NCI-H2029 treated with DMSO at 0.1 percent for 48 hours (cell line): ENCODE measurements around the gene HSPD1.

ENCODE experiments used
- DNase-seq: peaks from one replicate; lab custom pipeline; 2025; lab: John Stamatoyannopoulos, UW

The HSPD1 gene

GRCh38 chr2:197499594-197500502, at the start of gene HSPD1, which contains the start of gene HSPE1:
Gene HSPD1 (minus strand): TSS chr2:197499840. CDS start chr2:197498848, 992 bp downstream.
Gene HSPE1 (plus strand): TSS chr2:197500379. CDS start chr2:197500437, 58 bp downstream.
- peak; percentile 95 for DNase-seq

GRCh38 chr2:197548582-197548981, 48.9 kb upstream of the HSPD1 start:
- DNase-seq = no peak

- no peak for DNase-seq
These were observed 47.7 kb upstream of the HSPD1 start for GRCh38 chr2:197547163-197547900.

- DNase-seq = no peak
These were observed 43.6 kb upstream of the HSPD1 start for GRCh38 chr2:197543206-197543605.

DNA sequence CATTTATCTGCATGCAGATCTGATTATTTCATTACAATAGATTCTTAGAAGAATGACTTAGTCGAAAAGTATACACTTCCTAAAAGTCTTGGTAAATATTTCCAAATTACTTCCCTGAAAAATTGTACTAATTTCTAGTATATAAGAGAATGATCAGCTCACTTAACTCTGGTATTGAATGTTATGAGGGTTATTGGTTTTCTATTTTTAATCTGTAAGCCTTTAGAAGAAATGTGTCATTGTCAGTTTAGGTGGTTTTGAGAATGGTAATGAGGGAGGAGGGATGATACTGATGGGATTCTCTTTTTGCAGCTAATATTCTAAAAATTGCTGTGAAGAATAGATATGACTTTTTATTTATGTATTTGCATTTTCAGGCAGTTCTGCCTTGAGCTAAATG, 40.1 kb upstream of the HSPD1 start:
- no peak for DNase-seq

DNA sequence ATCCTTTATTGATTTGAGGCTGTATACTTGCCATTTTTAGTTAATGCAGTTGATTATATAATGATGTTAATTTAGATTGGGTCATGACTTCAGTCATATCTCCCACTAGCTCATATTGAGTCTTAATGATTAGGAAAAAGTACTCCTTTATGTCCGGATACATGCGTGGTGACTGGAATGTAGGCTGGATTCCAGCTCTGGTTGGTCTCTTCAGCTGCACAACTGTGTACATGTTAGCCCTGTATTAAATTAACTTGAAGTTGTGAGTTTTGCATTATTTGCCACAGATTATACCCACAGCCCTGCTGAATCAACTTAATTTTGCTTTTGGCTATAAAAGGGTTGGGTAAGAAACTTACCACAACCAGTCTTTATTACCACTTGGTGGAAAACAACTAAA, 38.8 kb upstream of the HSPD1 start:
- DNase-seq = no peak

DNA sequence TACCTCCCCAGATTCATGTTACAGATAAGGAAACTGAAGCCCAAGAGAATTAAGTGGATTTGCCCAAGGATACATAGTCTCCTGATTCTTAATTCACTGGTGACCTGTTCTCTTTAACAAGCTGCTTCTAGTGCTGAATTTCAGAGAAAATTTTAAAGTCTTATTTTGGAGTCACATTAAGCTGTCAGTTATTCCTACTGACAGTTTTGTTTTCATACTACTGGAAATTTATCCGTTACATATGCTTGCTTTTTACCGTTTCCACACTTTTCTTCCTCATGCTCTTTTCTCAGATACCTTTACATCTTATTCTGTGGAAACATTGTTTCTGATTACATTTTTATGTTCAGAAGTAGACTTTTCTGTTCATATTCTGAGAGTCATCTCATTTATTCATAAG, 17.5 kb upstream of the HSPD1 start:
- no peak for DNase-seq

DNA sequence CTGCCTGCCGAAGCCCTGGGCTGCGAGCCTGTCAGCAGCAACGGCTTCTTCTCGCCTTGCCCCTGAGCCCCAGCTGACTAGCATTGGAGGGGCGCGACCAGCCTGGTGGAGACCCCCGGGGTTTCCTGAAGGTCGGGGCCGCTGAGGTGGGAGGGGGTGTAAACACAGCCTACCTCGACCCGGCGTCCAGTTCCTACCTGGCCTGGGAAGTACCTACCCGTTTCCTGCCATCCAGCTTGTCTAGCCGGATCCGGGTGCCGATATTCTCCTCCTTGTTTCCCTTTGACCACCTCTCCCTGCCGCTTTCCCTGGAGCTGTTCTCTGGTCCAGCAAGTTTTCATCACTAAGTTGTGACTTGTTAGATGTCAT, 16.7 kb upstream of the HSPD1 start:
- peak; percentile 22 for DNase-seq

DNA sequence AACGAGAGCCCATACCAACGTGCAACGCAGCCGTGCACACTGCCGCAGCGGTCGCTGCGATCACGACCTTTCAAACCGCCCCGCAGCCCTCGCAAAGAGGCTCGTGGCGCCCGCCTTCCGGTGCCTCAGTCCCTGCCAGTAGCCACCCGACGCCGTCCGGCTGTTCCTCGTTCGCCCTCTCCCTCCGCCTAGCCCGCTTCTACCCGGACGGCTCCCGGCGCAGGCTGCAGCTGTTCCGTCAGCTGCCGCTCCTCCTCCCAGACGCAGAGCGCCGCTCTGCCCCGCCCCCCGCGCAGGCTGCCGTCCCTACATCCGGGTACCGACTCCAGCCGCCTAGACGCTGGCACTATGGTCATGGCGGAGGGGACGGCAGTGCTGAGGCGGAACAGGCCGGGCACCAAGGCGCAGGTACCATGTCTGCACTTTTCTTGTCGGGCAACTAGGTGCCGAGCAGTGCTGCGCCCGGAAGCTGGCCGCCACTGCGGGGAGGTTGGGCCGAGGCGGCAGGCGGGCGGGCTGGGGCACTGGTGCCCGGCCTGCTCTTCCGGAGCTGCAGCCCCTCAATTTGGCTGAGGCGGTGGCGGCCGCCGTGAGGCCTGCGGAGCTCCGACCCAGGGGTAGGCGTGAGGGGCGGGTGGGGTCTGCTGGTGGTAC, 16.2 kb upstream of the HSPD1 start, which contains the start of gene MOB4:
Gene MOB4, plus strand, starts transcription at position 328 of the 654 bp plus-strand sequence. Its CDS starts 21 bp downstream, at position 349.
- DNase-seq = peak; percentile 80

DNA sequence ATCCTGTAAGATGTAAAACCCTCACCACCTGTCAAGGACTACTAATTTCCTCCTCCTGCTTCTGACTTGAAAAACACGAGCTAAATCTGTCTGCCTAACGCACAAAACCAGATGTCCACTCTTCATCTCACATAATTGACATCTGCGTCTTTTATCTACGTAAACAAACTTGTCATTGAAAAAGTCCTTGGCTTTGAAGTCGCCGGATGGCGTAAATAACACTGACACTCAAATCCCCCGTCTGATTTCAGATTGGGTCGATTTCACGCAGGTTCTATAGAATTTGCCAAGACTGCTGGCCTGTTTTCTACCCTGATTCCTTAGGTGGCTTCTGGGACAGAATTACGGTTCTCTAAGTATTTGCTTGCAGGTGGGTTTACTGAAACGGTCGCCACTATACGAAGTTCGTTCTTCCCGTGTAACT, 15.7 kb upstream of the HSPD1 start:
- DNase-seq = no peak

DNA sequence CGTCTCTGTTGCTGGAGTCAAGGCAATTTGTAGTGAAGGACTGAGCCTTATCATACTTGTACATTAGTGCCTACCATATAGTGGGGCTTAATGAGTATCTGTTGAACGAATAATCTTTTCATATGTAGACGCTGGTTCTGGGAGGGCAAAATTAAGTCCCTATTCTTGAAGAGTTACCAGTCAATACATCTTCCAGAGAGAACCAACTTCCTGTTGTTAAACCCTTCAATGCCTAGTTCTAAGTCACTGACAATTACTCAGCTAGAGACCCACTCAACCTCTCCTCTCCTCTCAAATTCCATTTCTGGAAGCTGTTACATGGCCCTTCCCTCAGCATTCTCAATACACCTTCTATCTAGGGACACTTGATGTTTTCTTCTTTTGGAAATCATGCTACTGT, 15.1 kb upstream of the HSPD1 start:
- no peak for DNase-seq

DNA sequence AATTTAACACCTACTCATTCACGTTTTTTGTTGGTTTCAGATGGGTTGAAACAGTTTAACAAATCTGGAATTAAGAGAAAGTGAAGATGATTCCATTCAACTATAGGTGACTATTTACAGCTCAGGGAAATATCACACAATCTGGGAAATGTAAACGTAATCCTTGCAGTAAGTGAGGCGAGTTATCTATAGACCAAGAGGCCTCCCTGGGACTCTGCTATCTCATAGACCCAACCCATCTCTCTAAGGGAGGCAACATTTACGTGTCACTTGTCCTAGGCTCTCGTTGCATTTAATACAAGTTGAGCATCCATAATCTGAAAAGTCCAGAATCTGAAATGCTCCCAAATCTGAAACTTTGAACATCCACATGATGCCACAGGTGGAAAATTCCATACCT, 14.3 kb upstream of the HSPD1 start:
- no peak for DNase-seq

DNA sequence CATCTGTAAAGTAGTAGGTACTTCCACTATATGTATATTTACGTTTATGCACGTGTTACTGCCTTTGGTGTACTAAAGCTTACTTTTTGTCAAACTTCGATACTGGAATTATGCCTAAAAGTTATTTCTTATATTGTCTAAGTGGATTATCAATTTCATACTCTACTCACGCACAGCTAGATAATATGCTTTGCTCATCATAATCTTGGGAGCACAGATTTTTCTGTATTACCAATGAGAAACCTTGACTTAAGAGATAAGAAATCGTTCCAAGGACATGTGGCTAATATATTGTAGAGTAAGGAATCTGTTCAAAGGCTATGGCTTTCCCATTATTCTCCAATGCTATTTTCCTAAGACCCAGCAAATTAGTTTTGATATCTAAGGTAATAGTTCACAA, 7.0 kb upstream of the HSPD1 start:
- no peak for DNase-seq

- DNase-seq = no peak
These were observed 4.9 kb upstream of the HSPD1 start for GRCh38 chr2:197504512-197504911.

- no peak for DNase-seq
These were observed 4.4 kb upstream of the HSPD1 start for GRCh38 chr2:197504000-197504399.

DNA sequence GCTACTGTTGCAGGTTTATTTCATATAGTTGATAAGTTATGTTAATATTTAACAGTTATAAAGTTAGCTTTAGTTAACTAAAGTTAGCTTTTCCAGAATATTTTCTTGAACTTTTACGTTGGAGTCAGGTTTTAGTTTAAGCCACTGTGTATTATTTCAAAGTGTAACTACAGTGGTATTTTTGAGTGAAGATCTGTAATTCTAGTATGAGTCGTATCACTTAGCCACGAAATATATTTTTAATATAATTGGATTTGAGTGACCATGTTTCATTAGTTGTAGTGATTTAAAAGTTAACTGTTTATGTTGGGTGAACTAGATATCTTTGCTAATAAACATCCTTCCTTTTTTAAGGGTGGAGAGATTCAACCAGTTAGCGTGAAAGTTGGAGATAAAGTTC, 3.0 kb upstream of the HSPD1 start:
- no peak for DNase-seq

GRCh38 chr2:197502201-197502600, 2.6 kb upstream of the HSPD1 start:
- DNase-seq = no peak

GRCh38 chr2:197500503-197501131, 977 bp upstream of the HSPD1 start:
- no peak for DNase-seq

DNA sequence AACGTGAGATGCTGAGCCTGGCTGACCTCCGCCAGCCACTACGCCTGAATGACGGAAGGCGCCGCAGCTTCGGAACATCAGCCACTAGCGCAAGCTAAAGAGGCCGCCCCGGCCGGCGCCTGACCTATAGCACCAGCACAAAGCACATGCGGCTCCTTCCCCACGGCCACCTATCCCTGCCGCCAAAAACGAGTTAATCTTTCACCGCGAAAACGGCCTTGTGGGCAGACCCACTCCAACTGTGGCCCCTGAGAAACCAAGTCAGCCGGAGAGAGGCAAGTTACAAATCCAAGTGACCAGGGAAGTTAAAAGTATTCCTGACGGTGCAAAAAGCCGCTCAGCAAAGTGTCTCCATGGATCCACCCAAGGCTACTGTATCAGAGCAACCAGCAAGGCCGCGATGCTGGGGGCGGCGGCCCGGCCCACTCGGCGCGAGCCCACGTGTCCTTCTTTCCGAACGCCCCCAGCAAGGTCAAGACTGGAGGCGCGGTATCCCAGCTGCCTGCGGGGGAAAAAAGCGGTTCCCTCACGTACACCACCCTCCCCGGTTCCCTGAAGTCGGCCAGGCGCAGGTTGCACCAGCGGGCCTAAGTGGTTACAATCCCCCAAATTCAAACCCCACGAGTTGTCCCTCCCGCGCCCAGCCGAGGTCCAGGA, 575 bp downstream of the HSPD1 start:
- DNase-seq = no peak

DNA sequence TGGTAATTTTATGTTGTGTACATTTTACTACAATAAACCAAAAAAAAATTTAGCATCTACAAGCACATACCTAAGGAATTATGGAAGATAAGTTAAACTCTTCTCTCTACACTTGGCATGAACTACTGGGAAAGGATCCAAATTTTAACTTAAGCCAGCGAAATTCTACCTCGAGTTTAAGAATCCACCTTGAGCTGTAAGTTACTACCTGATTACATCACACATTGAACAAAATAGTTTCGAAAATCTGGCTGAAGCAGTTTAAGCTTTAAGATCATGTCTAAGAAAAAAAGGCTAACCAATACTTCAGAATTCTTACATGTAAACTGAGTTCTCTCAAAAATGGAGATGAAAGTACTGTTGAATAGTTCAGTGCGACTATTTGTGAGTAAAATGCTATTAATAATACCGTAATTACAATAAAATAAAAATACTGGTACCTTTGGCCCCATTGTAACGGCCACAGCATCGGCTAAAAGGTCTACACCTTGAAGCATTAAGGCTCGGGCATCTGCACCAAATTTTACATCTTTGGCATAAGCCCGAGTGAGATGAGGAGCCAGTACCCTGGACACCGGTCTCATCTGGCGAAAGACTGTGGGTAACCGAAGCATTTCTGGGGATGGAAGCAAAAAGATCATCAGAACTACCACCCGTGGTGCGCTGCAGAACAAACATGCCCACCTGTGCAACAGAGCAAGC, 1.3 kb downstream of the HSPD1 start:
- DNase-seq = no peak

DNA sequence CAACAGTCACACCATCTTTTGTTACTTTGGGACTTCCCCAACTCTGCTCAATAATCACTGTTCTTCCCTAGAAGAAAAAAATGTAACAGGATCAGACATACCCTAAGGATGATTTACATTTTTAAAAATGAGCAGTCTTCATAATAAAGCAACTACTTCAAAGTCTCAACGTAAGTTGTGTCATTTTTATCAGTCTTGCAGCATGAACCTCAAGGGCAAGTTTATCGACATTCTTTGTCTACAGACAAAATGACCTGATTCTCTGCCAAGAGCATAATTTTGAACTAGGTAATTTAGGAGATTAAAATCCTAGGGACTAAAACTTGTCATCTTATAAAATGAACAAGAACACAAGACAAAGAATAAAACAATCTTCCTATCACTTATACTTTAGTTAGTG, 2.3 kb downstream of the HSPD1 start:
- no peak for DNase-seq
